HEK293 (cell line): ENCODE results near the gene LAT.

Experiments used
- CTCF ChIA-PET: fragments of 350-600 bp; formaldehyde crosslinking; extraction: SDS; loops from one replicate; lab custom pipeline; 2021; ENCODE audit warnings: antibody characterized with exemption; lab: Yijun Ruan, JAX
- POLR2A ChIA-PET: fragments of 300-600 bp; formaldehyde crosslinking; extraction: SDS; loops from one replicate; lab custom pipeline; 2020; ENCODE audit warnings: antibody characterized with exemption, inconsistent platforms; lab: Yijun Ruan, JAX
- H3K27ac ChIP-seq: fragments of 200-500 bp; sonication (Bioruptor generic); 2 replicates; pipeline ENCODE4 v1.5.1; 2014; ENCODE audit warnings: low read depth, low read length, control low read depth, inconsistent platforms; ENCODE audit errors: extremely low read depth
- H3K36me3 ChIP-seq, 2 experiments: fragments of 200-500 bp in 1 of 2; sonication (Bioruptor generic) in 1 of 2; 1 replicate in 1 of 2; 2 replicates in 1 of 2; pipeline ENCODE4 v1.5.1; 2014 to 2017; ENCODE audit warnings: inconsistent platforms in 2 of 2, low read length in 2 of 2; ENCODE audit not compliant: control insufficient read depth in 2 of 2, insufficient read depth in 1 of 2
- H3K4me1 ChIP-seq: fragments of 200-500 bp; sonication (Bioruptor generic); 2 replicates; pipeline ENCODE4 v1.5.1; 2014; ENCODE audit warnings: mild to moderate bottlenecking, low read length, inconsistent platforms; ENCODE audit not compliant: control insufficient read depth, insufficient read depth
- H3K4me3 ChIP-seq: 2 replicates; pipeline ENCODE4 v1.5.1; 2011; ENCODE audit warnings: low read depth, mild to moderate bottlenecking, control low read depth, low read length, moderate library complexity
- H3K9me3 ChIP-seq: fragments of 200-500 bp; sonication (Bioruptor generic); 2 replicates; pipeline ENCODE4 v1.5.1; 2014; ENCODE audit warnings: low read depth, low read length, inconsistent platforms; ENCODE audit not compliant: control insufficient read depth, insufficient read depth
- BCL6B ChIP-seq: fragments of 450-650 bp; formaldehyde crosslinking; IDR thresholded peaks from 2 replicates; pipeline ENCODE4 v1.5.1; 2017; ENCODE audit warnings: missing biosample characterization, missing genetic modification characterization
- IKZF3 ChIP-seq: fragments of 450-650 bp; IDR thresholded peaks from 2 replicates; pipeline ENCODE4 v1.5.0; 2018; ENCODE audit warnings: missing biosample characterization, mild to moderate bottlenecking, missing genetic modification characterization, moderate library complexity
- KLF10 ChIP-seq: fragments of 450-650 bp; IDR thresholded peaks from 2 replicates; pipeline ENCODE4 v1.5.1; 2018; ENCODE audit warnings: missing biosample characterization, mild to moderate bottlenecking, missing genetic modification characterization
- KLF8 ChIP-seq: fragments of 450-650 bp; formaldehyde crosslinking; IDR thresholded peaks from 2 replicates; pipeline ENCODE4 v1.5.1; 2016; ENCODE audit warnings: missing biosample characterization, missing genetic modification characterization
- PRDM1 ChIP-seq: fragments of 450-650 bp; formaldehyde crosslinking; IDR thresholded peaks from 2 replicates; pipeline ENCODE4; 2016; ENCODE audit warnings: missing biosample characterization, missing genetic modification characterization
- PRDM6 ChIP-seq: fragments of 450-650 bp; formaldehyde crosslinking; IDR thresholded peaks from 2 replicates; pipeline ENCODE4 v1.5.1; 2017; ENCODE audit warnings: missing biosample characterization, missing genetic modification characterization
- SETDB1 ChIP-seq: IDR thresholded peaks from one replicate; pipeline ENCODE4 v1.6.1; 2017; ENCODE audit warnings: mild to moderate bottlenecking, low read length, moderate library complexity, mixed read lengths; ENCODE audit not compliant: insufficient read length
- SP7 ChIP-seq: fragments of 450-650 bp; formaldehyde crosslinking; IDR thresholded peaks from 2 replicates; pipeline ENCODE4 v1.5.1; 2016; ENCODE audit warnings: missing biosample characterization, missing genetic modification characterization
- ZNF133 ChIP-seq: fragments of 450-650 bp; formaldehyde crosslinking; IDR thresholded peaks from 2 replicates; pipeline ENCODE4 v1.5.1; 2016; ENCODE audit warnings: missing biosample characterization, missing genetic modification characterization
- ZNF155 ChIP-seq: fragments of 450-650 bp; formaldehyde crosslinking; IDR thresholded peaks from 2 replicates; pipeline ENCODE4 v1.5.1; 2016; ENCODE audit warnings: missing biosample characterization, missing genetic modification characterization
- ZNF169 ChIP-seq: fragments of 450-650 bp; formaldehyde crosslinking; IDR thresholded peaks from 2 replicates; pipeline ENCODE4 v1.5.1; 2016; ENCODE audit warnings: missing biosample characterization, missing genetic modification characterization
- ZNF23 ChIP-seq: fragments of 450-650 bp; formaldehyde crosslinking; IDR thresholded peaks from 2 replicates; pipeline ENCODE4 v1.5.1; 2016; ENCODE audit warnings: missing biosample characterization, missing genetic modification characterization, borderline replicate concordance
- ZNF335 ChIP-seq: fragments of 450-650 bp; formaldehyde crosslinking; conservative IDR thresholded peaks from 2 replicates; pipeline ENCODE4 v1.5.1; 2016; ENCODE audit warnings: missing biosample characterization, missing genetic modification characterization
- ZNF449 ChIP-seq: fragments of 450-650 bp; formaldehyde crosslinking; IDR thresholded peaks from 2 replicates; pipeline ENCODE4 v1.5.1; 2017; ENCODE audit warnings: missing biosample characterization, mild to moderate bottlenecking, missing genetic modification characterization, moderate library complexity
- ZNF558 ChIP-seq: fragments of 450-650 bp; formaldehyde crosslinking; IDR thresholded peaks from 2 replicates; pipeline ENCODE4 v1.5.1; 2016; ENCODE audit warnings: missing biosample characterization, missing genetic modification characterization
- ZNF561 ChIP-seq: fragments of 450-650 bp; IDR thresholded peaks from 2 replicates; pipeline ENCODE4 v1.5.1; 2018; ENCODE audit warnings: missing biosample characterization, missing genetic modification characterization, borderline replicate concordance
- ZNF596 ChIP-seq: fragments of 450-650 bp; IDR thresholded peaks from 2 replicates; pipeline ENCODE4 v1.5.0; 2018; ENCODE audit warnings: missing biosample characterization, mild to moderate bottlenecking, missing genetic modification characterization, moderate library complexity
- ZNF639 ChIP-seq: fragments of 450-650 bp; formaldehyde crosslinking; IDR thresholded peaks from 2 replicates; pipeline ENCODE4 v1.5.1; 2016; ENCODE audit warnings: missing biosample characterization, missing genetic modification characterization
- ZNF707 ChIP-seq: fragments of 450-650 bp; formaldehyde crosslinking; IDR thresholded peaks from 2 replicates; pipeline ENCODE4 v1.5.1; 2016; ENCODE audit warnings: missing biosample characterization, missing genetic modification characterization
- ZNF843 ChIP-seq: fragments of 450-650 bp; formaldehyde crosslinking; IDR thresholded peaks from 2 replicates; pipeline ENCODE4 v1.5.1; 2016; ENCODE audit warnings: missing biosample characterization, missing genetic modification characterization
- ZSCAN5A ChIP-seq: fragments of 450-650 bp; formaldehyde crosslinking; IDR thresholded peaks from 2 replicates; pipeline ENCODE4 v1.5.1; 2016; ENCODE audit warnings: missing biosample characterization, missing genetic modification characterization

LAT gene

GRCh38 chr16:28986046-28986445, 1.2 kb downstream of the LAT start (continued):
- no peak for TF ChIP-seq PRDM6 (tag by site-specific recombination)
- TF ChIP-seq IKZF3 (tag by site-specific recombination), result no peak
- TF ChIP-seq SETDB1, result no peak
- no peak for TF ChIP-seq ZNF133 (tag by site-specific recombination)
- TF ChIP-seq ZNF449 (tag by site-specific recombination), result no peak
- no peak for TF ChIP-seq ZNF169
- TF ChIP-seq PRDM1 (tag by site-specific recombination), result no peak

- ChIA-PET CTCF (interaction anchor here (0.8 to 1.6 kb wide), 2 partner anchors 9 to 12 kb away, joined by 3 to 9 read pairs; partner anchors contain the start of gene SPNS1), POLR2A (no interaction called here)
- TF ChIP-seq SP7 (tag by site-specific recombination) (no peak), ZNF596 (tag by site-specific recombination) (no peak)
- peaks cover 0 to 46% of the 10 kb centered on the region in 2 experiments; a peak in 2 of 3 replicates for H3K36me3 ChIP-seq
- no peaks in the 10 kb centered on the region for H3K4me1 ChIP-seq
- H3K27ac ChIP-seq, result no peak overlapping the region
- H3K9me3 ChIP-seq, result no peaks in the 10 kb centered on the region
- no peak overlapping the region for H3K4me3 ChIP-seq
Observed at GRCh38 chr16:28986492-28986891, 1.6 kb downstream of the LAT start.

GRCh38 chr16:28987170-28987853, 2.5 kb downstream of the LAT start:
- CTCF ChIA-PET, result interaction anchor here (0.6 to 1.6 kb wide), 3 partner anchors 10 to 127 kb away, joined by 4 to 9 read pairs (median 7); no protein-coding TSS in a partner anchor
- no peaks in the 10 kb centered on the region for H3K9me3 ChIP-seq
- no peak overlapping the region for H3K27ac ChIP-seq
- H3K36me3 ChIP-seq, result peaks cover 0 to 38% of the 10 kb centered on the region in 2 experiments; a peak in 2 of 3 replicates
- H3K4me3 ChIP-seq, result no peak overlapping the region
- no peaks in the 10 kb centered on the region for H3K4me1 ChIP-seq
- POLR2A ChIA-PET, result no interaction called here
- TF ChIP-seq ZNF639 (tag by site-specific recombination), result no peak
- no peak for TF ChIP-seq ZNF155 (tag by site-specific recombination)
- TF ChIP-seq ZNF335, result no peak
- no peak for TF ChIP-seq ZNF843 (tag by site-specific recombination)
- no peak for TF ChIP-seq ZNF561 (tag by site-specific recombination)
- no peak for TF ChIP-seq KLF8 (tag by site-specific recombination)
- TF ChIP-seq ZSCAN5A, result 0 out of 2 replicates have a peak, but pooled peaks have one; percentile 31
- no peak for TF ChIP-seq BCL6B (tag by site-specific recombination)
- no peak for TF ChIP-seq ZNF707 (tag by site-specific recombination)
- 0 out of 2 replicates have a peak, but pooled peaks have one; percentile 28 for TF ChIP-seq ZNF558 (tag by site-specific recombination)
- TF ChIP-seq KLF10 (tag by site-specific recombination), result no peak
- no peak for TF ChIP-seq PRDM6 (tag by site-specific recombination)
- no peak for TF ChIP-seq ZNF23 (tag by site-specific recombination)
